ENCODE results near the gene LTO1.

Gene LTO1

DNA sequence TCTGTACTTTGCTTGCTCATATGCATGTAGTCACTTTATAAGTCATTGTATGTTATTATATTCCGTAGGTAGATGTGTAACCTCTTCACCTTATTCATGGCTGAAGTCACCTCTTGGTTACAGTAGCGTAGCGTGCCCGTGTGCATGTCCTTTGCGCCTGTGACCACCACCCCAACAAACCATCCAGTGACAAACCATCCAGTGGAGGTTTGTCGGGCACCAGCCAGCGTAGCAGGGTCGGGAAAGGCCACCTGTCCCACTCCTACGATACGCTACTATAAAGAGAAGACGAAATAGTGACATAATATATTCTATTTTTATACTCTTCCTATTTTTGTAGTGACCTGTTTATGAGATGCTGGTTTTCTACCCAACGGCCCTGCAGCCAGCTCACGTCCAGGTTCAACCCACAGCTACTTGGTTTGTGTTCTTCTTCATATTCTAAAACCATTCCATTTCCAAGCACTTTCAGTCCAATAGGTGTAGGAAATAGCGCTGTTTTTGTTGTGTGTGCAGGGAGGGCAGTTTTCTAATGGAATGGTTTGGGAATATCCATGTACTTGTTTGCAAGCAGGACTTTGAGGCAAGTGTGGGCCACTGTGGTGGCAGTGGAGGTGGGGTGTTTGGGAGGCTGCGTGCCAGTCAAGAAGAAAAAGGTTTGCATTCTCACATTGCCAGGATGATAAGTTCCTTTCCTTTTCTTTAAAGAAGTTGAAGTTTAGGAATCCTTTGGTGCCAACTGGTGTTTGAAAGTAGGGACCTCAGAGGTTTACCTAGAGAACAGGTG is 23.1 kb downstream of the LTO1 start:
- no peak overlapping the region for H3K9ac ChIP-seq (ENCODE audit: low read depth, low read length, poor library complexity, severe bottlenecking)
- H3K9me2 ChIP-seq (replicated peaks; ENCODE audit: low read depth, low read length): no peaks in the 10 kb centered on the region
- H3K4me1 ChIP-seq (ENCODE audit: insufficient read depth, low read length, poor library complexity, severe bottlenecking): no peaks in the 10 kb centered on the region
- no peak for TF ChIP-seq EZH2phosphoT487 (IDR thresholded peaks at IDR 0.05; ENCODE audit: borderline replicate concordance)
- TF ChIP-seq, protein P1, sequence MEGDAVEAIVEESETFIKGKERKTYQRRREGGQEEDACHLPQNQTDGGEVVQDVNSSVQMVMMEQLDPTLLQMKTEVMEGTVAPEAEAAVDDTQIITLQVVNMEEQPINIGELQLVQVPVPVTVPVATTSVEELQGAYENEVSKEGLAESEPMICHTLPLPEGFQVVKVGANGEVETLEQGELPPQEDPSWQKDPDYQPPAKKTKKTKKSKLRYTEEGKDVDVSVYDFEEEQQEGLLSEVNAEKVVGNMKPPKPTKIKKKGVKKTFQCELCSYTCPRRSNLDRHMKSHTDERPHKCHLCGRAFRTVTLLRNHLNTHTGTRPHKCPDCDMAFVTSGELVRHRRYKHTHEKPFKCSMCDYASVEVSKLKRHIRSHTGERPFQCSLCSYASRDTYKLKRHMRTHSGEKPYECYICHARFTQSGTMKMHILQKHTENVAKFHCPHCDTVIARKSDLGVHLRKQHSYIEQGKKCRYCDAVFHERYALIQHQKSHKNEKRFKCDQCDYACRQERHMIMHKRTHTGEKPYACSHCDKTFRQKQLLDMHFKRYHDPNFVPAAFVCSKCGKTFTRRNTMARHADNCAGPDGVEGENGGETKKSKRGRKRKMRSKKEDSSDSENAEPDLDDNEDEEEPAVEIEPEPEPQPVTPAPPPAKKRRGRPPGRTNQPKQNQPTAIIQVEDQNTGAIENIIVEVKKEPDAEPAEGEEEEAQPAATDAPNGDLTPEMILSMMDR (conservative IDR thresholded peaks at IDR 0.05; ENCODE audit: low read length): no peak
- H3F3A ChIP-seq (ENCODE audit: low read depth): no peaks in the 10 kb centered on the region
- H3K9me3 ChIP-seq (ENCODE audit: insufficient read depth, low read depth, low read length): no peaks in the 10 kb centered on the region
- H3K79me2 ChIP-seq (ENCODE audit: insufficient read depth, low read length): no peaks in the 10 kb centered on the region
- H4K20me1 ChIP-seq (ENCODE audit: insufficient read depth, low read length, poor library complexity, severe bottlenecking): no peaks in the 10 kb centered on the region
- H3K4me3 ChIP-seq (ENCODE audit: low read length, poor library complexity, severe bottlenecking): no peak overlapping the region
- no peak overlapping the region for H2AFZ ChIP-seq (ENCODE audit: low read length)
- no peaks in the 10 kb centered on the region for H3K36me3 ChIP-seq (ENCODE audit: insufficient read depth, low read length)
- H3K4me2 ChIP-seq (ENCODE audit: low read depth, low read length, poor library complexity, severe bottlenecking): no peak overlapping the region
- no peaks in the 10 kb centered on the region for H3K27me3 ChIP-seq (ENCODE audit: insufficient read depth, low read length, poor library complexity, severe bottlenecking)

DNA sequence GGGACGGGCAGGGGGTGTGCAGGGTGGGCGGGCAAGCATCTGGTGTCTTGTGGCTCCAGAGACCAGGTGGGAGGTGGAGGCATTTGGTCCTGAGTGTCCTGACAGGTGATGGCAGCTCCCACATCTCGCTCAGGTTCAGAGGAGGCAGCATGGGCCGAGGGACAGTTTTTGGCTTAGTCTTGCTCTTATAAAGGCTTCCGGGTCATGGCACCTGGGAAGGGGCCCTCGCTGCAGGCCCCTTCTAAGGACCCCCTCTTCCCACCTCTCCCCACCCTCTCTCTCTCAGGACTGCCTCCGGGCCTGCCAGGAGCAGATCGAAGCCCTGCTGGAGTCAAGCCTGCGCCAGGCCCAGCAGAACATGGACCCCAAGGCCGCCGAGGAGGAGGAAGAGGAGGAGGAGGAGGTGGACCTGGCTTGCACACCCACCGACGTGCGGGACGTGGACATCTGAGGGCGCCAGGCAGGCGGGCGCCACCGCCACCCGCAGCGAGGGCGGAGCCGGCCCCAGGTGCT is 24.3 kb downstream of the LTO1 start:
- H3K79me2 ChIP-seq (ENCODE audit: insufficient read depth, low read length): no peaks in the 10 kb centered on the region
- no peaks in the 10 kb centered on the region for H3K9me2 ChIP-seq (replicated peaks; ENCODE audit: low read depth, low read length)
- no peak overlapping the region for H3K4me3 ChIP-seq (ENCODE audit: low read length, poor library complexity, severe bottlenecking)
- no peaks in the 10 kb centered on the region for H3K9me3 ChIP-seq (ENCODE audit: insufficient read depth, low read depth, low read length)
- H3K36me3 ChIP-seq (ENCODE audit: insufficient read depth, low read length): no peaks in the 10 kb centered on the region
- H3K4me2 ChIP-seq (ENCODE audit: low read depth, low read length, poor library complexity, severe bottlenecking): no peak overlapping the region
- no peaks in the 10 kb centered on the region for H3K27me3 ChIP-seq (ENCODE audit: insufficient read depth, low read length, poor library complexity, severe bottlenecking)
- H2AFZ ChIP-seq (ENCODE audit: low read length): no peak overlapping the region
- no peaks in the 10 kb centered on the region for H3F3A ChIP-seq (ENCODE audit: low read depth)
- H4K20me1 ChIP-seq (ENCODE audit: insufficient read depth, low read length, poor library complexity, severe bottlenecking): no peaks in the 10 kb centered on the region
- TF ChIP-seq EZH2phosphoT487 (IDR thresholded peaks at IDR 0.05; ENCODE audit: borderline replicate concordance): no peak
- TF ChIP-seq, protein P1 (conservative IDR thresholded peaks at IDR 0.05; ENCODE audit: low read length): no peak
- H3K4me1 ChIP-seq (ENCODE audit: insufficient read depth, low read length, poor library complexity, severe bottlenecking): no peaks in the 10 kb centered on the region
- no peak overlapping the region for H3K9ac ChIP-seq (ENCODE audit: low read depth, low read length, poor library complexity, severe bottlenecking)

DNA sequence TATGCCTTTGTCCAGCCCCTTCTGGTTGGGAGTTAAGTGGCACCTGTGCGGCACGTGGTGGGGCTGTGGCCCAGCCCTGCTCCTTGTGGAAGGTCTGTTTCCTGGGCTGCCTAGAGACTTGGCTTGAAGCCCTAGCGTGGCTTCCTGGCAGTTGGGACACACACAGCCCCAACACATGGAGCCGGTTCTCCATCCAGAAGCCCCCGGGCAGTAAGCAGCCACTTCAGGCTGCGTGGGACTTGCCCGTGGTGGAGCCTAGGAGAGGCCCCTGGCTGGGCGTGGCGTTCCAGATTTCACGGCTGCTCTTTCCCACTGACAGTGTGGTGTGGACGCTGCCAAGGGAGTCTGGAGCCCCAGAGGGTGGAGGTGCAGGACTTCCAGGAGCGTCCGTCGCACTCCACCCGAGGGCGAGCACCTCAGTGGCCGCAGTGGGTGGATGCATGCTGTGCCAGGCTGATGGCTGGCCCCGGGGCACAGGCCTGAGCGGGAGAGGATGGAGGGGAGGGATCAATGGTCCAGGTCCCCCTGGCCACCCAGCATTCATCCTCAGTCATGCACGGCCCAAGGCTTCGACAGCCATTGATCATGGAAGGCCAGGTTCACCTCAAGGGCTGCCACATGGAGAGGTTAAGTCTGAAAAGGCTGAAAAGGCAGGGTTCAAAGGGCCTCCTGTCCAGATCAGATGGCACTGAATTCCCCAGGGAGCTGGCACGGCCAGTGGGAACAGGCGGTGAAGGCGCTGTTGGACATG is 24.9 kb downstream of the LTO1 start:
- TF ChIP-seq, protein P1 (conservative IDR thresholded peaks at IDR 0.05; ENCODE audit: low read length): no peak
- TF ChIP-seq EZH2phosphoT487 (IDR thresholded peaks at IDR 0.05; ENCODE audit: borderline replicate concordance): no peak
- no peaks in the 10 kb centered on the region for H3K9me3 ChIP-seq (ENCODE audit: insufficient read depth, low read depth, low read length)
- no peaks in the 10 kb centered on the region for H3K4me1 ChIP-seq (ENCODE audit: insufficient read depth, low read length, poor library complexity, severe bottlenecking)
- no peak overlapping the region for H3K9ac ChIP-seq (ENCODE audit: low read depth, low read length, poor library complexity, severe bottlenecking)
- H3F3A ChIP-seq (ENCODE audit: low read depth): no peaks in the 10 kb centered on the region
- H3K79me2 ChIP-seq (ENCODE audit: insufficient read depth, low read length): no peaks in the 10 kb centered on the region
- H3K4me3 ChIP-seq (ENCODE audit: low read length, poor library complexity, severe bottlenecking): no peak overlapping the region
- no peaks in the 10 kb centered on the region for H3K9me2 ChIP-seq (replicated peaks; ENCODE audit: low read depth, low read length)
- no peaks in the 10 kb centered on the region for H3K36me3 ChIP-seq (ENCODE audit: insufficient read depth, low read length)
- H3K4me2 ChIP-seq (ENCODE audit: low read depth, low read length, poor library complexity, severe bottlenecking): no peak overlapping the region
- H4K20me1 ChIP-seq (ENCODE audit: insufficient read depth, low read length, poor library complexity, severe bottlenecking): no peaks in the 10 kb centered on the region
- H3K27me3 ChIP-seq (ENCODE audit: insufficient read depth, low read length, poor library complexity, severe bottlenecking): no peaks in the 10 kb centered on the region
- no peak overlapping the region for H2AFZ ChIP-seq (ENCODE audit: low read length)
